ENCODE data around the gene NPC1L1.

- TF ChIP-seq EZH2 (IDR thresholded peaks at IDR 0.05; ENCODE audit: borderline replicate concordance, low read length) (no peak), CTCF (IDR thresholded peaks at IDR 0.05; ENCODE audit: low read length) (no peak)
Observed at GRCh38 chr7:44538798-44539668, 2.1 kb downstream of the NPC1L1 start.

Measured in OCI-LY1 (cell line).